ENCODE data around the gene PEAK3.

The PEAK3 gene

DNA sequence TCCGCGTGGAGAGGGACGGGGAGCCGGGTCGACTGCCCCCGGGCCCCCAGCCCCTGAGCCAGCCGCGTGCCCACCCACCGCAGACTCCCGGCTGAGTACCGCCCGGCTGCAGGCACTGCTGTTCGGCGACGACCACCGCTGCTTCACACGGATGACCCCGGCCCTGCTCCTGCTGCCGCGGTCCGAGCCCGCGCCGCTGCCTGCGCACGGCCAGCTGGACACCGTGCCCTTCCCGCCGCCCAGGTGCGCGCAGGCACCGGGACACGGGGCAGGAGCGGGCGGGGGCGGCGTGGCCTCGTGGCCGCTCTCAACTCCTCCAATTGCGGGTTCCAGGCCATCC lies 31.2 kb downstream of the PEAK3 start:
- H3K4me3 ChIP-seq (ENCODE audit: low read depth, low read length): no peak overlapping the region
- TF ChIP-seq, protein P1, sequence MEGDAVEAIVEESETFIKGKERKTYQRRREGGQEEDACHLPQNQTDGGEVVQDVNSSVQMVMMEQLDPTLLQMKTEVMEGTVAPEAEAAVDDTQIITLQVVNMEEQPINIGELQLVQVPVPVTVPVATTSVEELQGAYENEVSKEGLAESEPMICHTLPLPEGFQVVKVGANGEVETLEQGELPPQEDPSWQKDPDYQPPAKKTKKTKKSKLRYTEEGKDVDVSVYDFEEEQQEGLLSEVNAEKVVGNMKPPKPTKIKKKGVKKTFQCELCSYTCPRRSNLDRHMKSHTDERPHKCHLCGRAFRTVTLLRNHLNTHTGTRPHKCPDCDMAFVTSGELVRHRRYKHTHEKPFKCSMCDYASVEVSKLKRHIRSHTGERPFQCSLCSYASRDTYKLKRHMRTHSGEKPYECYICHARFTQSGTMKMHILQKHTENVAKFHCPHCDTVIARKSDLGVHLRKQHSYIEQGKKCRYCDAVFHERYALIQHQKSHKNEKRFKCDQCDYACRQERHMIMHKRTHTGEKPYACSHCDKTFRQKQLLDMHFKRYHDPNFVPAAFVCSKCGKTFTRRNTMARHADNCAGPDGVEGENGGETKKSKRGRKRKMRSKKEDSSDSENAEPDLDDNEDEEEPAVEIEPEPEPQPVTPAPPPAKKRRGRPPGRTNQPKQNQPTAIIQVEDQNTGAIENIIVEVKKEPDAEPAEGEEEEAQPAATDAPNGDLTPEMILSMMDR (IDR thresholded peaks at IDR 0.05; ENCODE audit: low read depth, low read length): no peak

DNA sequence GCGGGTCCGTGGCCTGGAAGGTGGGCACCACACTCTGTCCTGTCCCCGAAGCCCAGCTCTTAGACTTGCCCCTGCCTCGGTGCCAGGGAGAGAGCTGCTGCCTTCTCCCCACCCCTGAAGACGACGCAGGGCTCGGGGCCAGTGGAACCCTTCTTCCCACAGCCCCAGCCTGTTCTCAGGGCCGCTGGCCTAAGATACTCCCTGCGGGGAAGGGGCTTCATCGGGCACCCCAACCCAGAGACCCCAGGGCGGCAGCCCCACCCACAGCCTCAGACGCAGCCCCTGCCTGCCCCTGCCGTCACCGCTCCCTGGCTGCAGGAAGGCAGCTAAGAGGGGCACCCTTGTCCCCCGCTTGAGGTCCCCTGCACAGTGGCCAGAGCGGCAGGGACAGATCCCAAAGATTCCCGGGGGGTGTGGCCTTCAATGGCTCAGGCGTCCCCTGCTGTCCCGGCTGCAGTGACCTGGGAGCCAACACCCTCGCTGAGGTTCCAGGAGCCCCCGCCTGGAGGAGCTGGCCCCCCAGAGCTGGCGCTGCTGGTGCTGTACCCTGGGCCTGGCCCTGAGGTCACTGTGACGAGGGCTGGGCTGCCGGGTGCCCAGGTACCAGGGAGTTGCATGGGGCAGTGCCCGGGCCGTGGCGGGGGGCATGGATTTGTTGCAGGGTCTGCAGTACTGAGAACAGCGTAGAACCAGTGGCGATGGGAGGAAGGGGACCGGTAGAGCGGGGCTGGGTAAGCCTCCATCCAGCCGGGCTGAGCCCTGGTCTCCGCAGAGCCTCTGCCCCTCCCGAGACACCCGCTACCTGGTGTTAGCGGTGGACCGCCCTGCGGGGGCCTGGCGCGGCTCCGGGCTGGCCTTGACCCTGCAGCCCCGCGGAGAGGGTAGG lies 31.9 kb downstream of the PEAK3 start:
- TF ChIP-seq, protein P1 (IDR thresholded peaks at IDR 0.05; ENCODE audit: low read depth, low read length): no peak
- H3K4me3 ChIP-seq (ENCODE audit: low read depth, low read length): no peak overlapping the region

DNA sequence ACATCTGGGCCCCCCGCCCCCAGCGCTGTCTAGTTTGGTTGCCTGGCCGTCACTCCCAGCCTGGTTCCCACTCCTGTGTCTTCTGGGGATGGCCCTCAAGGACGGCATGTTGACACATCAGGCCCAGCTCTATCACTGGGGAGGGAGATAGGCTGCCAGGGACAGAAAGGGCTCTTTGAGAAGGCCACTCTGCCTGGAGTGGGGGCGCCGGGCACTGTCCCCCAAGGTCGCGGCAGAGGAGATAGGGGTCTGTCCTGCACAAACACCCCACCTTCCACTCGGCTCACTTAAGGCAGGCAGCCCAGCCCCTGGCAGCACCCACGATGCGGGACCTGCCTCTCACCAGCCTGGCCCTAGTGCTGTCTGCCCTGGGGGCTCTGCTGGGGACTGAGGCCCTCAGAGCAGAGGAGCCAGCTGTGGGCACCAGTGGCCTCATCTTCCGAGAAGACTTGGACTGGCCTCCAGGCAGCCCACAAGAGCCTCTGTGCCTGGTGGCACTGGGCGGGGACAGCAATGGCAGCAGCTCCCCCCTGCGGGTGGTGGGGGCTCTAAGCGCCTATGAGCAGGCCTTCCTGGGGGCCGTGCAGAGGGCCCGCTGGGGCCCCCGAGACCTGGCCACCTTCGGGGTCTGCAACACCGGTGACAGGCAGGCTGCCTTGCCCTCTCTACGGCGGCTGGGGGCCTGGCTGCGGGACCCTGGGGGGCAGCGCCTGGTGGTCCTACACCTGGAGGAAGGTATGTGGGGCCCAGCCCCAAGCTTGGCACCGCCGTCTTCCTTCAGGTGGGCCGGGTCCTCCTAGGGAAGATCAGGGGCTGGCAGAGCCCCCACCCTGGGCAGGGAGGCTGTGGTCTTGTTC lies 32.7 kb downstream of the PEAK3 start, which contains the start of gene AMH:
Gene AMH, plus strand, starts transcription at position 314 of the 857 bp plus-strand sequence. Its CDS starts 10 bp downstream, at position 324.
- TF ChIP-seq, protein P1 (IDR thresholded peaks at IDR 0.05; ENCODE audit: low read depth, low read length): no peak

DNA sequence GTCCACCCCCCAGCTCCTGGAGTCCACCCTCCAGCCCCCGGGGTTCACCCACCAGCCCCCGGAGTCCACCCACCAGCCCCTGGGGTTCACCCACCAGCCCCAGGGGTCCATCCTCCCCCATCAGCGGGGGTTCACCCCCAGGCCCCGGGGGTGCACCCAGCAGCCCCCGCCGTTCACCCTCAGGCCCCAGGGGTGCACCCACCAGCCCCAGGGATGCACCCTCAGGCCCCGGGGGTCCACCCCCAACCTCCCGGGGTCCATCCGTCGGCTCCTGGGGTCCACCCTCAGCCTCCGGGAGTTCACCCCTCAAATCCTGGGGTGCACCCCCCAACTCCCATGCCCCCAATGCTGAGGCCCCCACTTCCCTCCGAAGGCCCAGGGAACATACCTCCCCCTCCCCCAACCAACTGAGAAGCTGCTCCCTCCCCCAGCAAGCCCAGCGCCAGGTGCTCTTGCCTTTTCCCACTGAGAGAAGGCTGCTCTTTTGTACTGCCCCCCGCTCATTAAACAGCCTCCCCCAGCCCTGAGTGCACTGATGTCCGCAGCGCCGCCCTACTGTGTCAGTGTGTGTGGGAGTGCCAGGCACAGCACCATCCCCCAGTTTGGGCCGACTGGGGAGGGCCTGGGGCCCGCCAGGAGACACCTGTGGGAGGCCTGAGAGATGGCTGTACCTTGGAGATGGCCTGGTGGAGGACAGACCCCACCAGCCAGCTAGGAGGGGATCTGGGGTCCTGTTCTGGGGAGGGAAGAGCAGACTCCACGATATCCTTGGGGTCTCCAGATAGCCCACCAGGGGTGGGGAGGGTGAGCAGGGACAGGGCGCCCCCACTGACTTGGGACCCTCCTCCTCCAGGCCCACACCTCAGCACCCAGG lies 33.6 kb downstream of the PEAK3 start:
- no peak overlapping the region for H3K4me3 ChIP-seq (ENCODE audit: low read depth, low read length)
- TF ChIP-seq, protein P1 (IDR thresholded peaks at IDR 0.05; ENCODE audit: low read depth, low read length): no peak

More for the DNA sequence above, 32.7 kb downstream of the PEAK3 start, which contains the start of gene AMH:
- H3K4me3 ChIP-seq (ENCODE audit: low read depth, low read length): no peak within 1 kb of the TSS

DNA sequence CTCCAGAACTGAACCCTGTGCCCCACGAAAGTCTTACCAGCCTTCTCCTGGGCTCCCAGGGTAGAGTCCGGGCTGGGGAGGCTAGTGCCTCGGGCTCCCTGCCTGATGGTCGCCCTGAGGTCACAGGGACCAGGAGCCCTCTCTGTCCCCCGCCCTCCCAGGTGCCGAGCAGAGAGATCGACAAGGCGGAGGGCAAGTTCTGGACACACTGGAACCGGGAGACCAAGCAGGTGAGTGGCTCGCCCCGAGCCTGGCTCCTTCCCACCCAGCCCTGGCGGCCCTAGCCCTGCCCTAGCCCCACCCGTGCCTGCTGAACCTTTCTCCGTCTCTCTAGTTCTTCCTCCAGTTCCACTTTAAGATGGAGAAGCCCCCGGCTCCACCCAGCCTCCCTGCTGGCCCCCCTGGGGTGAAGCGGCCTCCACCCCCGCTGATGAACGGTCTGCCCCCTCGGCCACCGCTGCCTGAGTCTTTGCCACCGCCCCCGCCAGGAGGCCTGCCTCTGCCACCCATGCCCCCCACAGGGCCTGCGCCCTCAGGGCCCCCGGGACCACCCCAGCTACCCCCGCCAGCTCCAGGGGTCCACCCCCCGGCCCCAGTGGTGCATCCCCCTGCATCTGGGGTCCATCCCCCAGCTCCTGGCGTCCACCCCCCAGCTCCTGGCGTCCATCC lies 34.4 kb downstream of the PEAK3 start:
- TF ChIP-seq, protein P1 (IDR thresholded peaks at IDR 0.05; ENCODE audit: low read depth, low read length): no peak
- no peak overlapping the region for H3K4me3 ChIP-seq (ENCODE audit: low read depth, low read length)

DNA sequence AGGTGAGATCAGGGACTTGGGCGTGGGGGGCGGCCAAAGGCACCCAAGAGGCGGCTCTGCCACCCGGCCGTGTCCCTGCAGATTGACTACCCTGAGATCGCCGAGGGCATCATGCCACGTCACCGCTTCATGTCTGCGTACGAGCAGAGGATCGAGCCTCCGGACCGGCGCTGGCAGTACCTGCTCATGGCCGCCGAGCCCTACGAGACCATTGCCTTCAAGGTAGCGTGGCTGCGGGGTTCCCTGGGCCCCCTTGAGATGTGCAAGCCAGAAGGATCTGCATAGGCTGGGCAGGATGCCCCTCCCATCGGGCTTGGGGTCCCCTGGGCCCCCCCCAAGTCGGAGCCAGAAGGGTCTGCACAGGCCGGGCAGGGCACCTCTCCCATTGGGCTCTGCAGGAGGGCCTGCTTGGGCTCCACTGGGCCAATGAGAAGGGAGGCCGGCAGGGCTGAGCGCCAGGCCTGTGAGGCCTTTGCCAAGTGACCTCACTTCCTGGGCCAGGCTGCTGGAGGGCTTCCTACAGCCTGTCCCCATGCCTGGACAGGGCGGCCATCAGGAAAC lies 35.1 kb downstream of the PEAK3 start:
- TF ChIP-seq, protein P1 (IDR thresholded peaks at IDR 0.05; ENCODE audit: low read depth, low read length): no peak

More for the DNA sequence above, 35.1 kb downstream of the PEAK3 start:
- H3K4me3 ChIP-seq (ENCODE audit: low read depth, low read length): no peak overlapping the region
